ENCODE measurements around the gene BOLA1.

BOLA1 gene

GRCh38 chr1:149916193-149916897 lies 17.0 kb downstream of the BOLA1 start:
- Histone ChIP-seq H3K4me3 (replicated peaks; ENCODE audit: insufficient read depth, low read length) (no peak overlapping the region), H3K27ac (replicated peaks) (peak overlapping the region; percentile 7; the same call in 1 of the 2 replicates), H3K27me3 (ENCODE audit: insufficient read depth, poor library complexity, severe bottlenecking) (no peaks in the 10 kb centered on the region)
- DNase-seq (ENCODE audit: low read depth in 1 of 2, low spot score in 1 of 2): peak in 1 of 2 experiments; percentile 17
- TF ChIP-seq GABPA (IDR thresholded peaks at IDR 0.05; ENCODE audit: low read depth) (no peak), SPI1 (IDR thresholded peaks at IDR 0.05; ENCODE audit: borderline replicate concordance, low read depth) (peak; percentile 58; the same call in 1 of the 2 replicates), POLR2AphosphoS5 (IDR thresholded peaks at IDR 0.05; ENCODE audit: low read depth) (no peak)

- no peak overlapping the region for H3K4me3 ChIP-seq (replicated peaks; ENCODE audit: insufficient read depth, low read length)
- TF ChIP-seq SPI1 (IDR thresholded peaks at IDR 0.05; ENCODE audit: borderline replicate concordance, low read depth): no peak
- TF ChIP-seq GABPA (IDR thresholded peaks at IDR 0.05; ENCODE audit: low read depth): no peak
- TF ChIP-seq REST (IDR thresholded peaks at IDR 0.05; ENCODE audit: insufficient replicate concordance, low read depth): no peak
- no peak for TF ChIP-seq POLR2AphosphoS5 (IDR thresholded peaks at IDR 0.05; ENCODE audit: low read depth)
Measured at GRCh38 chr1:149916898-149917252, 17.5 kb downstream of the BOLA1 start.

GRCh38 chr1:149917571-149918144 lies 18.3 kb downstream of the BOLA1 start, which contains the start of gene SV2A:
Gene SV2A (minus strand): TSS chr1:149917844. CDS start chr1:149913840, 4,004 bp downstream.
- no peak for DNase-seq (ENCODE audit: low read depth in 1 of 2, low spot score in 1 of 2)
- Histone ChIP-seq H3K27ac (replicated peaks) (no peak within 1 kb of the TSS), H3K4me3 (replicated peaks; ENCODE audit: insufficient read depth, low read length) (peak within 1 kb of the TSS; percentile 0; the same call in 1 of the 2 replicates), H3K27me3 (ENCODE audit: insufficient read depth, poor library complexity, severe bottlenecking) (no peaks in the 10 kb centered on the region)
- no peak for TF ChIP-seq GABPA (IDR thresholded peaks at IDR 0.05; ENCODE audit: low read depth)
- no peak for TF ChIP-seq SPI1 (IDR thresholded peaks at IDR 0.05; ENCODE audit: borderline replicate concordance, low read depth)
- no peak for TF ChIP-seq REST (IDR thresholded peaks at IDR 0.05; ENCODE audit: insufficient replicate concordance, low read depth)
- no peak for TF ChIP-seq POLR2AphosphoS5 (IDR thresholded peaks at IDR 0.05; ENCODE audit: low read depth)
- no peak for TF ChIP-seq CTCF (IDR thresholded peaks at IDR 0.05; ENCODE audit: insufficient read depth, low read length)

More at GRCh38 chr1:149916898-149917252, 17.5 kb downstream of the BOLA1 start:
- DNase-seq (ENCODE audit: low read depth in 1 of 2, low spot score in 1 of 2): no peak
- Histone ChIP-seq H3K27me3 (ENCODE audit: insufficient read depth, poor library complexity, severe bottlenecking) (no peaks in the 10 kb centered on the region), H3K27ac (replicated peaks) (no peak overlapping the region)

GRCh38 chr1:149923626-149924025 lies 24.3 kb downstream of the BOLA1 start:
- H3K27ac ChIP-seq (replicated peaks): no peak overlapping the region
- H3K27me3 ChIP-seq (ENCODE audit: insufficient read depth, poor library complexity, severe bottlenecking): no peaks in the 10 kb centered on the region
- H3K4me3 ChIP-seq (replicated peaks; ENCODE audit: insufficient read depth, low read length): no peak overlapping the region
- DNase-seq (ENCODE audit: low read depth in 1 of 2, low spot score in 1 of 2): no peak
- TF ChIP-seq POLR2AphosphoS5 (IDR thresholded peaks at IDR 0.05; ENCODE audit: low read depth) (no peak), CTCF (IDR thresholded peaks at IDR 0.05; ENCODE audit: insufficient read depth, low read length) (no peak), GABPA (IDR thresholded peaks at IDR 0.05; ENCODE audit: low read depth) (no peak), REST (IDR thresholded peaks at IDR 0.05; ENCODE audit: insufficient replicate concordance, low read depth) (no peak), SPI1 (IDR thresholded peaks at IDR 0.05; ENCODE audit: borderline replicate concordance, low read depth) (no peak)

Data from HL-60 (cell line).